ENCODE data around the gene UBC. TPM values are rescaled to one million over a fixed set of nuclear protein-coding genes. Genes with fewer than 3 reads are reported as not detected.

Gene UBC
- total RNA-seq, 1 experiment from 2014 or later = 1,552 TPM

DNA sequence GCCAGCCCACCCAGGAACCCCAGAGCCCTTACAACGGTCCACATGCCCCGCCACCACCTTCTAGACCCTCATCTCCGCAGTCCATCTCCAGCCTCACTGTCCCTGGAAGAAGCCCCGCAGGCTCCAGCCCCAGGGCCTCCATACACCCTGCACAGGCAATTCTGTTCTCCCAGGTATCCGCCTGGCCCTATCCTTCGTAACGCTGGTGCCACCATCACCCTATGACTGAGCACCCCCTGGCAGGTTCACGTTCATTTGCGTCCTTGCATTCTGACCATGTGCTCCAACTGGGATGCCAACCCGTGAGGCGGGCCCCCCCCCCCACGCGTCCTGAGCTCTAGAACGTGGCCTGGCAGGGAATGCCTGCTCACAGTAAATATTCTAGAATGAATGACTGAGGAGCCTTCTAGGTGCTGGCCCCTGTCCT is 50.1 kb downstream of the UBC start:
- no peak for DNase-seq (ENCODE audit: low spot score)

DNA sequence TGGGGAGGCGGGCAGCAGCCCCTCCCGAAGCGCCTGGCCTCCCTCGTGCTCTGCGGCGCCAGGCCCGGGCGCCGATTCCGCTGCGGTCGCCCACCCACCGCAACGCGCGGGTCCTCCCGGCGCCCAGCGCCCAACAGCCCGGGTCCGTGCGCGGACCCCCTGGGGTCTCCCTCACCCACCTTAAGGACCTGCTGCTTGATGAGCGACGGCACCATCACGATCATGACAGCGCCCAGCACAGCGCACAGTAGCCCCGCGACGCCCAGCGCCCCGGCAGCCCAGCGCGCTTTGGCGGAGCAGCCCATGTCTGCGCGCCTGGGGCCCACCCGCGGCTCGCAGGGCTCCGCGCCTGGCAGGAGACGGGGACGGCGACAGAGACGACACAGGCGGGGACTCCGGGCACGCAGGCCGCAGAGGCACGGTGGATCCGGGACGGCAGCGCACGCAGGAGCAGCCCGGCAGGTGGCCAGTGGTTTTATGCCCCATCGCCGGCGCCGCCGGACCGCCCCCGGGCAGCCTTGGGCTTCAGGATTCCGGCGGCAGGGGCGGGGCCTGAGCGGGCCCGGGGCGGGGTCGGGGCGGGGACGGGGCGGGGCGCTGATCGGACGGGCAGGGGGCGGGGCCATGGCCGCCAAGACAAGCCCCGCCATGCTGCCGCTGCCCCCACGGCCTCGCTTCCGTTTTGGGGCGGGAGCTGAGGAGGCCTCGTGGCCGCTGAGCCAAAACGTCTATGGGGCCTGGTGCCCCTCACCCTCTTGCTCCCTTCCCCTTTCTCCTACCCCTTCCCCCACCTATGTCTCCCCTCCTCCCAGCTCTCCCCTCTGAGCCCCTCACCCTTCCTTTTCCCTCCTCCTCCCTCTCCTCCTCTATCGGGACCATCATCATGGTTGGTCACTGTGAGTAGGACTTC is 50.8 kb downstream of the UBC start, which contains the start of gene SCARB1:
Gene SCARB1, minus strand, starts transcription at position 449 of the 910 bp plus-strand sequence. Its CDS starts 144 bp downstream, at position 305.
- DNase-seq (ENCODE audit: low spot score) = peak; percentile 64

DNA sequence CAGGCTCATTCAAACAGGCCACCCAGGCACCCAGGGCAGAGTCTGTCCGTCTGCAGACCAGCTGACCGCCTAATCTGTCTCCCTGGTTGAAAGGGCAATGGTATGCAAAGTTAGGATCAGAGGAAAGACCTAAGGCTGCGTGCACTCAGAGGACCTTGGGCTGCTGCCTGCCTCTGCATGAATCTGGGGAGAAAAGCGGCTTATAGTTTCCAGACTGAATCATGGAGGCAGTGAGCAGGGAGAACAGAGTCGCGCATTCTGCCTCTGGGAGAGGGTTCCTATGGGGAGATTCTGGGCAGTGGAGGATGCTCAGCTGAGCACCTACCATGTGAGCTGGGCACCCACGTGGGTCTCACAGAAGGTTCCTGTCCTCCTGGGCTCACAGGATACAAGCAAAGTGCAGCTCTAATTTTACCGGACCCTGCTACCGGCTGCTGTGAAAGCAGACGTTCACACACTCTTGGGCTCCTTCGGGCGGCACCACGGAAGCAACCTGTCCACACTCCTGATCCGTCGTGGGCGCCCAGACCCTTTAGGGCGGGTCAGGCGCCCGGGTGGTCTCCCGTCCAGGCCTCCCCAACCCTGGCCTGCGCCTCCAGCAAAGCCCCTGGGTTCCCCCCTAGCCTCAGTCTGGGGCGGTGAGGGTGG is 51.6 kb downstream of the UBC start:
- DNase-seq (ENCODE audit: low spot score) = no peak

DNA sequence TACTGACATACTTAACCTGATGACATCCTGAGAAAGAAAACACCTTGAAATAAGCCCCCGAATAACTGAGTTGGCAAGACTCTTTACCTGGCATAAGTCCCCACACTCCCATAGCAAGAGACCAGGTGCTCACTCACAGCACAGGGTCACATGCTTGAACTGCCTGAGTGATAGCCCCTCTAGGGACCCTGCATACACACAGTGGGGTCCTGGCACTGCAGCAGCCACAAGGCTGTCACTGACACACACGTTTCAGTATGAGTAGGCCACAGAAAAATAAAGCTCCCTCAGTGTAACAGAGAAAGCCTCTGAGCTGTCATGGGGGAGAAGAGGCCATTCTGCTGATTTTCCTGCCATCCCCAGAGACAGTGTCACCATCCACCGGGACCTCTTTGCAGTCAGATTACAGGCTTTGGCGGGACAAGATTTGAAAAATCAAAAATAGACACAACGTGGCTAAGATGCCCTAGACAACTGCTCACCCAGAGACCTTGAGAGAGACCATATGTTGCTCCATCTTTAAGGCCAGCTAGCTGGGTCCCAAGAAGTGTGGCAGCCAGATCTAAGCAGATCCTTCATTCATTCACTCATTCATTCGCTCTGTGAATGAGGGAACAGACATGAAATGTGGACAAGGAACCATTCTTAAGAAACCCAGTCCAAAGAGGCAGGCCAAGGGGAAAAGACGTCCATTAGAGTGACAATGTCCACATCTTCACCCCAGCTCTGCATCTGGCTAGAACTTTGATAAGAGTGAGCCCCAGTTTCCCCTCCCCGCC is 52.4 kb downstream of the UBC start:
- DNase-seq (ENCODE audit: low spot score) = no peak

Other genes with a start within 250 kb of the UBC start
- gene SCARB1, start 50.8 kb downstream of the UBC start, total RNA-seq (2014; rRNA removed; shearing (Covaris generic)) = 19.5 and 26.8 TPM in 2 replicates
- 9.8 and 14.3 TPM in 2 replicates for gene DHX37, start 74.5 kb upstream of the UBC start, total RNA-seq (2014; rRNA removed; shearing (Covaris generic))
- 7.7 and 8.8 TPM in 2 replicates for gene BRI3BP, start 79.0 kb upstream of the UBC start, total RNA-seq (2014; rRNA removed; shearing (Covaris generic))
- gene AACS, start 150.8 kb upstream of the UBC start, total RNA-seq (2014; rRNA removed; shearing (Covaris generic)) = 21.4 and 26.6 TPM in 2 replicates

Measured in H4 (cell line).